Esophagus muscularis mucosa (tissue), 4 donors: ENCODE results near the gene GSTT4. TPM values are rescaled to one million over a fixed set of nuclear protein-coding genes. Genes with fewer than 3 reads are reported as not detected.

ENCODE experiments used
- DNase-seq: peaks from one replicate; pipeline ENCODE4 v3.0.0-alpha.2; 2017; ENCODE audit errors: extremely low spot score
- H3K27ac ChIP-seq, 4 donors: fragments of 200-600 bp; sonication (generic); replicated peaks in 1 of 4; 1 replicate in 3 of 4; 2 replicates in 1 of 4; pipeline ENCODE4 v1.5.1; 2016 to 2019; ENCODE audit warnings: mild to moderate bottlenecking in 1 of 4
- H3K27me3 ChIP-seq, 4 donors: fragments of 200-600 bp; sonication (generic); one replicate each; pipeline versions ENCODE4 v1.5.1 to v1.6.0; 2016 to 2019
- H3K36me3 ChIP-seq, 4 donors: fragments of 200-600 bp; sonication (generic); one replicate each; pipeline ENCODE4 v1.5.1; 2016 to 2019
- H3K4me1 ChIP-seq, 4 donors: fragments of 200-600 bp; sonication (generic); one replicate each; pipeline ENCODE4 v1.5.1; 2016 to 2019
- H3K4me3 ChIP-seq, 4 donors: fragments of 200-600 bp; sonication (generic); 1 replicate in 2 of 4; 2 replicates in 2 of 4; pipeline ENCODE4 v1.5.1; 2016 to 2019; ENCODE audit warnings: mild to moderate bottlenecking in 4 of 4, moderate library complexity in 1 of 4
- H3K9me3 ChIP-seq, 4 donors: fragments of 200-600 bp; sonication (generic); 1 replicate in 3 of 4; 2 replicates in 1 of 4; pipeline ENCODE4 v1.5.1; 2016 to 2019
- EP300 ChIP-seq: sonication (generic); formaldehyde crosslinking; IDR thresholded peaks from one replicate; pipeline ENCODE4 v1.6.1; 2017; ENCODE audit warnings: antibody characterized with exemption
- POLR2A ChIP-seq: fragments of 450-650 bp; IDR thresholded peaks from one replicate; pipeline ENCODE4 v1.6.1; 2017; ENCODE audit warnings: antibody characterized with exemption, moderate library complexity, mild to moderate bottlenecking, low read depth
- POLR2AphosphoS5 ChIP-seq, 2 donors: sonication (generic); formaldehyde crosslinking; IDR thresholded peaks; one replicate each; pipeline ENCODE4 v1.6.1; 2017; ENCODE audit warnings: antibody characterized with exemption in 2 of 2
- WGBS: methylation state at CpG from one replicate; pipeline ENCODE4 v1.1.5; 2018; 5-methylcytosine and 5-hydroxymethylcytosine counted together
- intact Hi-C: fragments of 100-400 bp; cut with DNase I; formaldehyde crosslinking; loops from one replicate; pipeline ENCODE4 v1.15.1; 2023
- total RNA-seq, 4 donors: library from RNA; depleted of rRNA; stranded (reverse); fragments of >200 nt; gene quantifications; one replicate each; pipeline versions ENCODE4 v1.1.0 to v1.2.1, GENCODE V29; 2016
- TF ChIP-seq, protein P1 (sequence below), 3 experiments: fragments of 200-600 bp in 2 of 3; fragments of 450-650 bp in 1 of 3; sonication (generic) in 2 of 3; IDR thresholded peaks; one replicate each; pipeline ENCODE4 v1.5.1; 2017 to 2019; ENCODE audit warnings: antibody characterized with exemption in 3 of 3, mild to moderate bottlenecking in 2 of 3, moderate library complexity in 1 of 3

Gene GSTT4
- total RNA-seq, 4 donors from 2014 or later: not detected

DNA sequence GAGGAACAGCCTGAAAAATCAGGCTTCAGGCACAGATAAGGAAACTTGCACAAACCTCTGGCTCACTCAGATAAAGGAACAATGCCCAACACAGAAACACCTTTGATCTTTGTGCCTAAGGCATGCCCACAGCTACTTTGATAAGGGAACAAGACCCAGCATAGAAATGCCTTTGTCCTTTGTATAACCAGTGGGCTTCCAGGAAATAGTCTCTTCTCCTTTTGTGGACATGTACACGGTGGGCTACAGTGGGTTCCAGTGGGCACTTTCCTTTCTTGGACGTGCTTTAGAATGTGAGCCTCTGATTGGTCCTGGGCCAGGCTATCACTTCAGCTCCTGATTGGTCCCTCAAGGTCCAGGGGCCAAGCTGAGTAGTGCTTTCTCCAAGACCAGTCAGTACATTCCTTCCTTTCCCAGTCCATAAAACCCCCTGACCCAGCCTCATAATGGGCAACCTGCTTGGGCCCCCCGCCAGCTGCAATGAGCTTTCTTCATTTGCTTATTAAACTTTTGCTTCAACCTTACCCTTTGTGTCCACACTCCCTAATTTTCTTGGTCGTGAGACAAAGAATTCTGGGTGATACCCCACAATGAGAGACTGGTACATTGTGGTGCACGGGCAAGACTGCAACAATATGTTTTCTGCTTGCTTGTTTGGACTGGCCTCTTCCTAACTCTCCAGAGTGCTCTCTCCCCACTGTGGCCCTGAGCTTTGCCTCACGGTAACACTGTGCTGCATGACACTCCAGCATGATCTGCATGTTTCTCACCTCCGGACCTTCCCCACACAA is 4.2 kb upstream of the GSTT4 start:
- intact Hi-C loops: no loop called here
- no peaks in the 10 kb centered on the region for H3K36me3 ChIP-seq
- TF ChIP-seq EP300 (no peak), POLR2A (no peak), POLR2AphosphoS5 (IDR thresholded peaks at IDR 0.05) (no peak)
- TF ChIP-seq, protein P1, sequence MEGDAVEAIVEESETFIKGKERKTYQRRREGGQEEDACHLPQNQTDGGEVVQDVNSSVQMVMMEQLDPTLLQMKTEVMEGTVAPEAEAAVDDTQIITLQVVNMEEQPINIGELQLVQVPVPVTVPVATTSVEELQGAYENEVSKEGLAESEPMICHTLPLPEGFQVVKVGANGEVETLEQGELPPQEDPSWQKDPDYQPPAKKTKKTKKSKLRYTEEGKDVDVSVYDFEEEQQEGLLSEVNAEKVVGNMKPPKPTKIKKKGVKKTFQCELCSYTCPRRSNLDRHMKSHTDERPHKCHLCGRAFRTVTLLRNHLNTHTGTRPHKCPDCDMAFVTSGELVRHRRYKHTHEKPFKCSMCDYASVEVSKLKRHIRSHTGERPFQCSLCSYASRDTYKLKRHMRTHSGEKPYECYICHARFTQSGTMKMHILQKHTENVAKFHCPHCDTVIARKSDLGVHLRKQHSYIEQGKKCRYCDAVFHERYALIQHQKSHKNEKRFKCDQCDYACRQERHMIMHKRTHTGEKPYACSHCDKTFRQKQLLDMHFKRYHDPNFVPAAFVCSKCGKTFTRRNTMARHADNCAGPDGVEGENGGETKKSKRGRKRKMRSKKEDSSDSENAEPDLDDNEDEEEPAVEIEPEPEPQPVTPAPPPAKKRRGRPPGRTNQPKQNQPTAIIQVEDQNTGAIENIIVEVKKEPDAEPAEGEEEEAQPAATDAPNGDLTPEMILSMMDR (IDR thresholded peaks at IDR 0.05): no peak
- no peak overlapping the region for H3K4me3 ChIP-seq
- 89% methylated on average over 7 of the region's 7 CpGs for WGBS
- no peaks in the 10 kb centered on the region for H3K27me3 ChIP-seq
- H3K4me1 ChIP-seq: peaks cover 15 to 46% (median 33%) of the 10 kb centered on the region in 4 donors
- no peak overlapping the region for H3K27ac ChIP-seq
- no peak for DNase-seq
- no peaks in the 10 kb centered on the region for H3K9me3 ChIP-seq

DNA sequence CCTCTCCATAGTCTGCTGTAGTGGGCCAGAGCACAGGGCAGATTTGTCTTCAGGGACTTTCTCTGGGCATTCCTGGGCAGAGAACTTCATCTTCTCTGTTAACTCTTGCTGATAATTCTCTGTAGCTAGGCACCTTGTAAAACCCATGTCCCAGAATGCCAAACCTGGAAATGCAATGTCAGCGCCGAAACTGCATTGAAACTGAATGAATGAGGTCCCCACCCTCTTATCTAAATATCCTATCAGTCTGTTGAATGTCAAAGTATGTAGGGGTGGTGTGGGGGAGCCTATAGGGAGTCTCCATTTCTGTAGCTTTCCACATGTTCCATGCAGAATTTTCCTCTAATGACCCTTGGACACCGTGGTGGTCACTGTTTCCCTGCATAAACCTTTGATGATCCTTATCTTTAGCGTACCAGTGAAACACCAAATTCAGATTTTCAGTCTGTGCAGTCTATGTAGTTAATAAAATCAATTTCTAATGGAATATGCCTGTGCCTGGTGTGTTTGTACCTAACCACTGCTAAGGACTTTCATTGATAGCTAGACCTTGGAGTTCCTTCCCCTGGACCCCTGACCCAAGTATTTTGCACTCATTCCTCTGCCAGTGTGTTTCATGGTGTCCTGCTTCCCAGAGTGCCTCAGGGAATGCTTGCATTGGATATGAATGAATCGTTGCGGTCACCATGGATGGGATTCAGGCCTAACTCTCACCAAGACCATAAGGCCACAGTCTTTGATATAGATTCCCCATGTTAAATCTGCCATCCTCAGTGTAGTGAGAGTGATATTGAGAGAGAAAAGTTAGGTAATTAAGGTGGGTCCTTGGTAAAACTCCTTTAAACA is 3.4 kb upstream of the GSTT4 start:
- Histone ChIP-seq H3K4me3 (no peak overlapping the region), H3K4me1 (peaks cover 15 to 41% (median 33%) of the 10 kb centered on the region in 4 donors), H3K27ac (no peak overlapping the region), H3K27me3 (no peaks in the 10 kb centered on the region), H3K9me3 (no peaks in the 10 kb centered on the region), H3K36me3 (no peaks in the 10 kb centered on the region)
- intact Hi-C loops: no loop called here
- DNase-seq: no peak
- WGBS: 89% methylated on average over 6 of the region's 6 CpGs
- TF ChIP-seq POLR2AphosphoS5 (IDR thresholded peaks at IDR 0.05): no peak
- TF ChIP-seq POLR2A: no peak
- no peak for TF ChIP-seq EP300
- TF ChIP-seq, protein P1 (IDR thresholded peaks at IDR 0.05): no peak

DNA sequence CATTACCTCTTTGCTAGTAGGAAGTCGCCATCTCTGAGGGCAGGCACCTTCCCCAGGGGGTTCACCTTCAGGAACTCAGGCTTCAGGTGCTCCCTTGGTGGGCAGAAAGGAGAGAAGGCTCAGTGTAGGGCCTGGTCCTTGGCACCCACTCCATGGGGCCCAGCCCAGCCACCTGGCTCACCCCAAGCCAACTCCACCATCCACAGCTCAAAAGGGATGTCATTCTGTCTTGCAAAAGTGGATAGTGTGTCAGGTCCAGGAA is 2.7 kb upstream of the GSTT4 start:
- no peaks in the 10 kb centered on the region for H3K9me3 ChIP-seq
- H3K4me1 ChIP-seq: peaks cover 15 to 34% (median 28%) of the 10 kb centered on the region in 4 donors
- H3K27ac ChIP-seq: no peak overlapping the region
- no peaks in the 10 kb centered on the region for H3K36me3 ChIP-seq
- no peaks in the 10 kb centered on the region for H3K27me3 ChIP-seq
- DNase-seq: no peak
- 90% methylated on average over 1 of the region's 1 CpG for WGBS
- intact Hi-C loops: no loop called here
- TF ChIP-seq POLR2A (no peak), EP300 (no peak), POLR2AphosphoS5 (IDR thresholded peaks at IDR 0.05) (no peak)
- TF ChIP-seq, protein P1 (IDR thresholded peaks at IDR 0.05): no peak
- H3K4me3 ChIP-seq: no peak overlapping the region

DNA sequence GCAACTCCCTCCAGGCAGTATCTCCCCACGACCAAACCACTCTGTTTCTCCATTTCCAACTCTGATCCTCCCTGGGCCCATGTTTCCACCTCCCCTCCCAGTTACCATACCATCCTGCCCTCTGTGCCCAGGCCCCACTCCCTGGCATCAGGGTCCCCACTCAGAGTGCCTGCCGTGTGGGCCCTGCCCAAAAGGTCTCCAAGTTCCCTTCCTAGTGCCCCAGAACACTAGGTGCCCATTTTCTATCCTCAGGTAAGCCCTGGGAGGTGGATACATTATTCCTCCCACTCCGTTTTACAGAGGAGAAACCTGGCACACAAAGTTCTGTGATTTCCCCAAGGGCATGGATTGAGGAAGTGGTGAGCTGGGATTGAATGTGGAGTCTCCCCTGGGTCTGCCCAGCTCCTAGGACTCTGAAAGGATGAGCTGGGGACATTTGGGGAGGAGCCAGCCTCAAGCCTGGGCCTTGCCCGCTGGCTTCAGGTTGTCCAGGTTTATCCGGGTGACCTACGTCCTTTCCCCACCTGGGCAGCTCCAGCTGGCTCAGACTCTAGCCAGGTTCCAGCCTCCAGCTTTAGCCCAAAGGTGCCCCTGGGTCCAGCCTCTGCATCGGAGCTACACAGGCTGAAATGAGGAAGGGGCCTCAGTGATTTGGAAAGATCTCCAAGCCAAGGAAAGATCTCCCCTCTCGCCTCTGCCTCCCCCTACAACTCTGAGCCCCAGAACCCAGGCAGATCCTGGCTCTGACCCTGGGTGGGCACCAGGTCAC is 2.2 kb upstream of the GSTT4 start:
- WGBS: 88% methylated on average over 8 of the region's 8 CpGs
- intact Hi-C loops: no loop called here

More for the DNA sequence above, 2.2 kb upstream of the GSTT4 start:
- H3K4me3 ChIP-seq: no peak overlapping the region
- H3K27ac ChIP-seq: no peak overlapping the region
- H3K27me3 ChIP-seq: no peaks in the 10 kb centered on the region
- no peaks in the 10 kb centered on the region for H3K9me3 ChIP-seq
- DNase-seq: no peak
- TF ChIP-seq POLR2A (no peak), EP300 (no peak), POLR2AphosphoS5 (IDR thresholded peaks at IDR 0.05) (no peak)
- TF ChIP-seq, protein P1 (IDR thresholded peaks at IDR 0.05): no peak
- no peaks in the 10 kb centered on the region for H3K36me3 ChIP-seq
- peaks cover 10 to 29% (median 23%) of the 10 kb centered on the region in 4 donors for H3K4me1 ChIP-seq
